IMR-90 (cell line): Measurements from ENCODE around the gene PDE4B. TPM values are rescaled to one million over a fixed set of nuclear protein-coding genes. Genes with fewer than 3 reads are reported as not detected.

Experiments
- ATAC-seq: fragments of 200-7000 bp; cut with Tn5 transposase; 2 replicates; pipeline ENCODE4 v1.9.1; 2020; ENCODE audit warnings: low read depth, mild to moderate bottlenecking, moderate library complexity
- BruUV-seq: library from RNA; stranded (reverse); fragments of 400-500 nt; replicated peaks from 2 replicates; lab custom pipeline; 2021; lab: Mats Ljungman, UMichigan
- CTCF ChIA-PET: fragments of 300-600 bp; formaldehyde crosslinking; extraction: SDS; loops from one replicate; lab custom pipeline; 2021; ENCODE audit warnings: antibody characterized with exemption; lab: Yijun Ruan, JAX
- POLR2A ChIA-PET: fragments of 300-600 bp; sonication (Branson Sonifier 250); formaldehyde crosslinking; loops from one replicate; lab custom pipeline; 2022; ENCODE audit warnings: antibody characterized with exemption; ENCODE audit not compliant: unreplicated experiment; lab: Charles Lee
- DNase-seq: peaks from one replicate; pipeline ENCODE4 v3.0.0; 2013
- H2AFZ ChIP-seq: replicated peaks from 2 replicates; pipeline ENCODE3; 2013; ENCODE audit warnings: low read length, mild to moderate bottlenecking; ENCODE audit not compliant: poor library complexity
- H2AK5ac ChIP-seq: 2 replicates; pipeline ENCODE4 v1.6.1; 2013; ENCODE audit warnings: low read depth, low read length, inconsistent platforms
- H2AK9ac ChIP-seq: replicated peaks from 2 replicates; pipeline ENCODE3; 2013; ENCODE audit warnings: mild to moderate bottlenecking, low read depth, low read length, moderate library complexity; ENCODE audit not compliant: poor library complexity
- H2BK120ac ChIP-seq: 2 replicates; pipeline ENCODE4 v1.6.1; 2013; ENCODE audit warnings: low read depth, low read length, inconsistent platforms
- H2BK15ac ChIP-seq: 3 replicates; pipeline ENCODE4 v1.6.1; 2013; ENCODE audit warnings: low read depth, low read length, inconsistent platforms
- H2BK20ac ChIP-seq: 2 replicates; pipeline ENCODE4 v1.6.1; 2013; ENCODE audit warnings: low read depth, mild to moderate bottlenecking, inconsistent platforms, low read length, moderate library complexity
- H2BK5ac ChIP-seq: 2 replicates; pipeline ENCODE4 v1.6.1; 2013; ENCODE audit warnings: mild to moderate bottlenecking, low read depth, low read length, inconsistent platforms; ENCODE audit not compliant: poor library complexity, severe bottlenecking
- H3K14ac ChIP-seq: replicated peaks from 2 replicates; pipeline ENCODE4 v1.6.1; 2013; ENCODE audit warnings: low read depth, low read length, inconsistent platforms
- H3K18ac ChIP-seq: 2 replicates; pipeline ENCODE4 v1.6.1; 2013; ENCODE audit warnings: low read depth, low read length, control low read depth
- H3K23ac ChIP-seq: 2 replicates; pipeline ENCODE4 v1.6.1; 2013; ENCODE audit warnings: low read depth, low read length, inconsistent platforms
- H3K27ac ChIP-seq: 2 replicates; pipeline ENCODE4 v1.5.1; 2013; ENCODE audit warnings: mild to moderate bottlenecking, control low read depth, low read length; ENCODE audit not compliant: insufficient read depth
- H3K27me3 ChIP-seq: 2 replicates; pipeline ENCODE4 v1.6.1; 2013; ENCODE audit warnings: low read length; ENCODE audit not compliant: control insufficient read depth, insufficient read depth
- H3K36me3 ChIP-seq: 2 replicates; pipeline ENCODE4 v1.6.1; 2013; ENCODE audit warnings: low read length, mixed read lengths; ENCODE audit not compliant: control insufficient read depth, insufficient read depth
- H3K4ac ChIP-seq: 2 replicates; pipeline ENCODE4 v1.6.1; 2013; ENCODE audit warnings: low read depth, low read length, inconsistent platforms
- H3K4me1 ChIP-seq: 2 replicates; pipeline ENCODE4 v1.6.1; 2013; ENCODE audit warnings: low read length, mixed read lengths; ENCODE audit not compliant: control insufficient read depth, insufficient read depth
- H3K4me2 ChIP-seq: 2 replicates; pipeline ENCODE4 v1.6.1; 2013; ENCODE audit warnings: low read depth, mild to moderate bottlenecking, control low read depth, low read length, moderate library complexity
- H3K4me3 ChIP-seq: 2 replicates; pipeline ENCODE4 v1.5.1; 2013; ENCODE audit warnings: low read depth, mild to moderate bottlenecking, control low read depth, low read length, moderate library complexity; ENCODE audit not compliant: insufficient read depth
- H3K56ac ChIP-seq: 2 replicates; pipeline ENCODE4 v1.6.1; 2013; ENCODE audit warnings: low read length, inconsistent platforms; ENCODE audit not compliant: insufficient read depth; ENCODE audit errors: extremely low read depth
- H3K79me1 ChIP-seq, 2 experiments: 2 replicates each; pipeline ENCODE4 v1.6.1; 2013; ENCODE audit warnings: low read length in 2 of 2, inconsistent platforms in 1 of 2, low read depth in 1 of 2
- H3K9ac ChIP-seq: 2 replicates; pipeline ENCODE4 v1.6.1; 2013; ENCODE audit warnings: low read depth, low read length, control low read depth
- H3K9me1 ChIP-seq: 2 replicates; pipeline ENCODE4 v1.6.1; 2013; ENCODE audit warnings: low read length, inconsistent platforms; ENCODE audit not compliant: insufficient read depth
- H3K9me3 ChIP-seq: 2 replicates; pipeline ENCODE4 v1.6.1; 2013; ENCODE audit warnings: low read length; ENCODE audit not compliant: control insufficient read depth, insufficient read depth
- H4K20me1 ChIP-seq: 2 replicates; pipeline ENCODE4 v1.6.1; 2013; ENCODE audit warnings: low read length, inconsistent platforms; ENCODE audit not compliant: insufficient read depth
- H4K5ac ChIP-seq: 2 replicates; pipeline ENCODE4 v1.6.1; 2013; ENCODE audit warnings: mild to moderate bottlenecking, low read depth, low read length, control low read depth
- H4K8ac ChIP-seq, 2 experiments: 2 replicates each; pipeline ENCODE4 v1.6.1; 2013; ENCODE audit warnings: low read depth in 2 of 2, low read length in 2 of 2, control low read depth in 1 of 2, inconsistent platforms in 1 of 2
- H4K91ac ChIP-seq: 2 replicates; pipeline ENCODE4 v1.6.1; 2013; ENCODE audit warnings: low read depth, low read length, inconsistent platforms; ENCODE audit not compliant: insufficient read depth
- FOS ChIP-seq: fragments of 150-350 bp; IDR thresholded peaks from 2 replicates; pipeline ENCODE4 v1.6.1; 2016; ENCODE audit warnings: low read depth, low read length
- RFX5 ChIP-seq: IDR thresholded peaks from 2 replicates; pipeline ENCODE4 v1.8.0; 2012; ENCODE audit warnings: low read depth, mild to moderate bottlenecking, low read length, moderate library complexity
- WGBS, 2 experiments: methylation state at CpG; one replicate each; pipeline versions ENCODE4 v1.1.5 to v1.1.7; 2013; ENCODE audit warnings: missing lambda C conversion rate in 2 of 2; ENCODE audit not compliant: insufficient read length in 1 of 2; ENCODE audit errors: extremely low coverage in 2 of 2; 5-methylcytosine and 5-hydroxymethylcytosine counted together
- dilution Hi-C: fragments of 300-500 bp; cut with HindIII; formaldehyde crosslinking; loops from one replicate; pipeline ENCODE4 v1.14.3; 2018; ENCODE audit warnings: low sequenced_read_pairs; ENCODE audit not compliant: unreplicated experiment
- in situ Hi-C: fragments of 300-500 bp; cut with MboI; formaldehyde crosslinking; loops from 3 replicates; pipeline ENCODE4 v1.14.3; 2019; ENCODE audit warnings: low sequenced_read_pairs, inconsistent platforms, mixed read lengths
- intact Hi-C: fragments of 100-400 bp; cut with micrococcal nuclease; formaldehyde crosslinking; loops from 2 replicates; pipeline ENCODE4 v1.10.0; 2022
- polyA plus RNA-seq, 3 experiments: library from polyadenylated mRNA; depleted of rRNA; stranded (reverse); fragments of >200 nt; gene quantifications; 2 replicates each; pipeline ENCODE4 v1.2.3, GENCODE V29; 2012; ENCODE audit warnings: low replicate concordance in 1 of 3
- total RNA-seq: library from RNA; depleted of rRNA; stranded (reverse); fragments of >200 nt; gene quantifications from 2 replicates; pipeline ENCODE4 v1.2.3, GENCODE V29; 2012

The PDE4B gene
- total and polyA plus RNA-seq, 2 of the 4 experiments (the other 2 are of a cell fraction) = 5.8 to 21.3 TPM

GRCh38 chr1:66207484-66207883, 414.8 kb downstream of the PDE4B start:
- peaks cover 2% of the 10 kb centered on the region; the same call in 1 of the 2 replicates for H3K9me3 ChIP-seq
- no CpG with 5 or more reads among the region's 3 CpGs for WGBS, 2 experiments
- no peak overlapping the region for H2AFZ ChIP-seq
- in situ Hi-C loops = no loop called here
- ChIA-PET POLR2A (no interaction called here), CTCF (no interaction called here)
- H2BK120ac ChIP-seq = no peak overlapping the region
- no peak overlapping the region for H3K4me3 ChIP-seq
- ATAC-seq (peak; percentile 59), DNase-seq (peak; percentile 73)
- H3K4me1 ChIP-seq = no peaks in the 10 kb centered on the region; the same call in 1 of the 2 replicates
- no peak overlapping the region for H3K56ac ChIP-seq
- H3K79me1 ChIP-seq = no peaks in the 10 kb centered on the region
- no peak overlapping the region for H2AK9ac ChIP-seq
- H3K27ac ChIP-seq = no peak overlapping the region
- H2BK20ac ChIP-seq = no peak overlapping the region
- no peaks in the 10 kb centered on the region for H3K27me3 ChIP-seq
- H3K4ac ChIP-seq = no peak overlapping the region
- H2AK5ac ChIP-seq = no peak overlapping the region
- no peaks in the 10 kb centered on the region for H3K9me1 ChIP-seq
- no peak overlapping the region for H2BK5ac ChIP-seq
- H3K36me3 ChIP-seq = no peaks in the 10 kb centered on the region
- H2BK15ac ChIP-seq = no peak overlapping the region
- no peak overlapping the region for H4K8ac ChIP-seq
- H3K14ac ChIP-seq = no peak overlapping the region
- no peak overlapping the region for H4K5ac ChIP-seq
- no peak overlapping the region for H3K23ac ChIP-seq
- dilution Hi-C loops = no loop called here
- H3K9ac ChIP-seq = no peak overlapping the region
- no peak overlapping the region for H3K18ac ChIP-seq
- intact Hi-C loops = no loop called here
- no peak overlapping the region for H3K4me2 ChIP-seq
- H4K91ac ChIP-seq = no peak overlapping the region
- no peak; the same call in 1 of the 2 replicates for TF ChIP-seq RFX5
- TF ChIP-seq FOS = peak; percentile 43
- H4K20me1 ChIP-seq = no peaks in the 10 kb centered on the region
- BruUV-seq = no TSS peak
